Activated CD8-positive, alpha-beta memory T cell treated with anti-CD3 and anti-CD28 coated beads for 48 hours (primary cell): Measurements from ENCODE around the gene ALPG.
"Not testable (repeated sequence)": the region's sequence is repeated elsewhere in the genome, so short reads cannot be mapped to it uniquely, and the experiment has no call there.

ENCODE experiments used
- DNase-seq, 3 experiments: peaks; one replicate each; pipeline ENCODE4 v3.0.0-alpha.2; 2020; ENCODE audit warnings: low read depth in 2 of 3, low spot score in 2 of 3

ALPG gene

DNA sequence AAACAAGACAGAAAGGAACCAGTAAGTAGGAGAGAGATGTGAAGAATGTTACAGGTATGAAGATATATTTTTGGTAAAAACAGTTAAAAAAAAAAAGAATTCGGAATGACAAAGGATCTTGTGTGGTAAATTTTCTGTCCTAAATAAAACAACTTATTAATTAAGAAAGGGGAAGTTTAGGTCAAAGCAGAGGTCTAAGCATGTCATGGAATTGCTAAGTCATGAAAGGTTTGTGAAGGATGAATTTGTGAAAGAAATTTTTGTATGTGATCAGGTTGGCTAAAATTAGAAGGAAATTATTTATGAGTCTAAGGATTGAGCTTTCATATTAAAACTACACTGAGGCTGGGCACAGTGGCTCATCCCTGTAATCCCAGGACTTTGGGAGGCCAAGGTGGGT lies 11.1 kb upstream of the ALPG start:
- no peak for DNase-seq

DNA sequence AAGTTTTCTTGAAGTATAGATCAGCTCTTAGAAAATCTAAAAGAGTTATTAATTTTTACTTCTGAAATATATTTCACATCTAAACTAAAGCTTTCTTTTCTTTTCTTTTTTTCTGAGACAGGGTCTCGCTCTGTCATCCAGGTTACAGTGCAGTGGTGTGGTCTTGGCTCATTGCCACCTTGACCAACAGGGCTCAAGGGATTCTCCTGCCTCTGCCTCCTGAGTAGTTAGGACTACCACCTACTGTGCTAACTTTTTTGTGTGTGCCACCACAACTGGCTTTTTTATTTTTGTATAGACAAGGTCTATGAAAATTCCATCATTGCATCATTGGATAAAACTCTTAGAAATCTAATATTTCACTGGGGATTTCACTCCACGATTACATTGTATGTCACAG lies 10.0 kb upstream of the ALPG start:
- DNase-seq: no peak

DNA sequence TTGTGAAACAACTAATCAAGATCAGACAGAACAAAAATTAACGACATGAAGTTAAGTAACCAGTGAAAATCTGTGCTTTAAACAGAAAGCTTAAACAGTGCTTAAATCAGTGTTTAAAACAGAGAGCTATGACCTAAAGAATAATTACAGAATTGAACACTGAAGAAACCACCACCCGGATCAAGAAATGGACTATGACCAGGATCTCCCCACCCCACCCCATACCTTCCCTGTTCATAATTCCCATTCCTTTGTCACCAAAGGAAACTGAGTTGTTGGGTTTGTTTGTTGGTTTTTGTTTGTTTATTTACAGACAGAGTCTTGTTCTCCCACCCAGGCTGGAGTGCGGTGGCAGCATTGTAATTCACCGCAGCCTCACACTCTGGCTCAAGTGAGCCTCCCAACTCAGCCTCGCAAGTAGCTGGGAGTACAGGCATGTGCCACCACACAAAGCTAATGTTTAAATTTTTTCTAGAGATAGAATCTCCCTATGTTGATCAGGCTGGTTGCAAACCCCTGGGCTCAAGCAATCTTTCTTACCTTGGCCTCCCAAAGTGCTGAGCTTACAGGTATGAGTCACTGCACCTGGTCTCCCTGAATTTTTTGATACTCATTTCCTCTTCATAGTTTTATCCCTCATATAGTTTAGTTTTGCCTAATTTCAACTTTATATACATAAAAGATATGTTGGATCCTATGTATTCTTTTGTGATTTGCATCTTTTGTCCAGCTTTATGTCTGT lies 8.2 kb upstream of the ALPG start:
- DNase-seq: no peak

DNA sequence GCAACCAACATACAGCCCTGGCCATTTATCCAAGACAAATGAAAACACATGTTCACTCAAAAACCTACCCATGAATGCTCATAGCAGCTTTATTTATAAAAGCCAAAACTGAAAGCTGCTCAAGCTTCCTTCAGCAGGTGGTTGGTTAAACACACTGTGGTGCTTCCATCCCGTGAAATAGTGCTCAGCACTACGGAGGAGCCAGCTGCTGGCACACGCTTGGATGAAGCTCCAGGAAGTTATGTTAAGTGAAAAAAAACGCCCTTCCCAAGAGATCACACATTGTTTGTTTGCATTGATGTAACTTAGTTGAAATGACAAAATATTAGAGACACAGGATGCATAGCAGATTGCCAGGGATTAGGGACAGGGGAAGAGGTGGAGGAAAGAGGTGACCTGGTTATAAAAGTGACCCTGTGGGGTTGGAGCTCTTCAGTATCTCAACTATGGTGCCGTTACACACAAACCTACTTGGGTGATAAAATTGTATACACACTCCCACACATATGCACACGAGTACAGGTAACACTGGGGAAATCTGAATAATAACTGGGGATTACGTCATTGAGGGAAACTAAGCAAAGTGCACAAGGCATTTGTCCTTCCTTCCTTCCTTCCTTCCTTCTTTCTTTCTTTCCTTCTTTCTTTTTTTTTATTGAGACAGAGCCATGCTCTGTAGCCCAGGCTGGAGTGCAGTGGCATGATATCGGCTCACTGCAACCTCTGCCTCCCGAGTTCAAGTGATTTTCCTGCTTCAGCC lies 6.2 kb upstream of the ALPG start:
- DNase-seq: no peak

DNA sequence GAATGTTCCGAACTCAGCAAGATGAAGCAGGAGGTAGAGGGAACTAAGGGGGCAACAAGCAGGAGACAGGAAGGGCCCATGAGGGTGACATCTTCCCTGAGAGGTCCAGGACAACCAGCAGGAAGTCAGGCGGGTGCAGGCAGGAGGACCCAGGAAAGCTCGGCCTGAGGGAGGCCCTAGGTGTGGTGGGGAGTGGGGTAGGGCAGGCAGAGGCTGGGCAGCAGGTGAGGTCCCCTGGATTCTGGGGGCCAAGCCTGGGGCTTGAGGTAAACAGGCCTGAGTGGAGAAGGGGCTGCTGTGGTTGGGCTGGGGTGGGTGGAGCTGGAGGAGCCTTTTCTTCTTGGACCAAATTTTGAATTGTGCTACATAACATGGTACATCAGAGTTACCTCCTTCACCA lies 4.1 kb upstream of the ALPG start:
- DNase-seq: no peak

DNA sequence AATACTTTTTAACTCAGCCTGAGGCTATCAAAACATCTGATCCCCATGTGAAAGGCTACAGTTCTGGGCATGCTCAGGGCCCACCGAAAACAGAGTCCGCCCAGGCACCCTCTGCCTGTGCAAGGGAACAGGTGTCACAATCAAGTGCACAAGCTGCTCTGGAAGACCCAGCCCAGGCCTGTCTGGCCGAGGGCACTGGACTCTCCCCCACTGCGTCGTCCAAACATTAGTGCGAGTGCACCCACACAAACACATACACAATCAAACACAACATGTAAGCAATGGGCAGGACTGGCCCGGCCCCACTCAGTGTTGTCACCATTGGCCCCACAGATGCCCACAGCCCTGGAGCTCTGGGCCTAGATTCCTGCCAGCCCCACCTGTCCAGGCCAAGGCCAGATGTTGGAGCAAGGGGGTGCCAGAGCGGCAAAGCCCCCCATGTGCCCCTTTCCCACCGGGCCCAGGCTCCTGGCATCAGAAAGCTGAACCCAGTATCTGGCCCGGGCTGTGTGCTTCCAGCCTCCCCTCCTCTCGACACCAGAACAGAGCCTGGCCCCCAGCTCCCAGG lies 617 bp upstream of the ALPG start:
- no peak for DNase-seq

DNA sequence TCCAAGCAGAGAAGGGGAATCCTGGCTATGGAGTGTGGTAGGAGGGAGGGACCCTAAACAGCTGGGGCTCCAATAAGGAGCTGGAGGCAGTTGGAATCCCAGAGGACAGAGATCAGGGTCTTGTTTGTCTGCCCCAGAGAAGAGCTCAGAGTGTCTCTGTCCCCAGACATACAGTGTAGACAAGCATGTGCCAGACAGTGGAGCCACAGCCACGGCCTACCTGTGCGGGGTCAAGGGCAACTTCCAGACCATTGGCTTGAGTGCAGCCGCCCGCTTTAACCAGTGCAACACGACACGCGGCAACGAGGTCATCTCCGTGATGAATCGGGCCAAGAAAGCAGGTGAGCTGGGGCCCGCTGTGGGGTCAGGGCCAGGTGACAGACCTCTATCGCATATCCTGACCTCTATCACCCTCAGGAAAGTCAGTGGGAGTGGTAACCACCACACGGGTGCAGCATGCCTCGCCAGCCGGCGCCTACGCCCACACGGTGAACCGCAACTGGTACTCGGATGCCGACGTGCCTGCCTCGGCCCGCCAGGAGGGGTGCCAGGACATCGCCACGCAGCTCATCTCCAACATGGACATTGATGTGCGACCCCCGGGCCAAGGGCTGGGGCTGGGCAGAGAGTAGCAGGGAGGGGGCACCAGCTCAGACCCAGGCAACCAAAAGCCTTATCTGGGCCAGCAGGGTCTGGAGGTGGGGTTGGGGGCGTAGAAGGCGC lies 945 bp downstream of the ALPG start:
- not testable (repeated sequence) for DNase-seq

DNA sequence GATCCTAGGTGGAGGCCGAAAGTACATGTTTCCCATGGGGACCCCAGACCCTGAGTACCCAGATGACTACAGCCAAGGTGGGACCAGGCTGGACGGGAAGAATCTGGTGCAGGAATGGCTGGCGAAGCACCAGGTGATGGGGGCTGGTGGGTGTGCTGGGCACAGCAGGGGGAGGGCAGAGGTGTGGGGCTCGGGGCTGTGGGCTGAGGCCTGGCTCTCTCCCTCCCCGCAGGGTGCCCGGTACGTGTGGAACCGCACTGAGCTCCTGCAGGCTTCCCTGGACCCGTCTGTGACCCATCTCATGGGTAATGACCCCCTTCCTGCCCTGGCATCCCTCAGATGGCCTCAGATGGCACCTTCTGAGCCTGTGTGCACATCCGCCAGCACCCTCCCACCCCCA lies 1.6 kb downstream of the ALPG start:
- not testable (repeated sequence) for DNase-seq

DNA sequence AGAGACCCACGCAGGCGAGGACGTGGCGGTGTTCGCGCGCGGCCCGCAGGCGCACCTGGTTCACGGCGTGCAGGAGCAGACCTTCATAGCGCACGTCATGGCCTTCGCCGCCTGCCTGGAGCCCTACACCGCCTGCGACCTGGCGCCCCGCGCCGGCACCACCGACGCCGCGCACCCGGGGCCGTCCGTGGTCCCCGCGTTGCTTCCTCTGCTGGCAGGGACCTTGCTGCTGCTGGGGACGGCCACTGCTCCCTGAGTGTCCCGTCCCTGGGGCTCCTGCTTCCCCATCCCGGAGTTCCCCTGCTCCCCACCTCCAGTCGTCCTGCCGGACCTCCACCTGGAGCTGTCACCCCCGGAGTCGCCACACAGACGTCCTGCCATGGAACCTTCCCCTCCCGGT lies 3.0 kb downstream of the ALPG start:
- not testable (repeated sequence) for DNase-seq

DNA sequence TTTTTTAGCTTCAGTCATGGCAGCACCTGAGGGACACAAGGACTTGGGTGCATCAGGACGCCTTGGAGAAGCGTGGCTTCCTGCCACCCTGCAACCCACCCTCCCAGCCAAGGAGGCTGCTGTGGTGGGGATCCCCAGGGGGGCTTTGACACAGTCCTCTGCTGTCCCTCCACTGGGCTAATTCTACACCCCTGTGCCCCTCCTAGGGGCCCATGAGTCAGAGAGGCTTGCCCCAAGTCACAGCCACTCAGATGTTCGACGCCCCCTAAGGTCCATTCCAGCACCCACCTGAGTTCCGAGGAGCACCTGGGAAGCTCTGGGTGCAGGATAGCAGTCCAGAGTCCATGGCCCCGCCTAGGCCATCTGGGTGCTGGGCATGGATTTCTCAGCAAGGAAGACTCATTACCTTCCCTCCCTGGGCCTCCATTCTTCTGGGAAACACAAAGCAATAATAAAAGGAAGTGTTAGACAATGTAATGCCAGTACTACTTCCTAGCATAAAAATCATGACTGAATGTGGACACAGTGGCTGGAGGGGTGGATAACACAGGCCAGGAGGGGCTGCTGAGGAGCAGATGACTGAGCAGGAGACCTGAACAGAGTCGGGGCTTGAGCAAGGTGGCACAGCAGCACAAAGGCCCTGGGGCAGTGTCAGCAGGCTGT lies 3.7 kb downstream of the ALPG start:
- no peak for DNase-seq

DNA sequence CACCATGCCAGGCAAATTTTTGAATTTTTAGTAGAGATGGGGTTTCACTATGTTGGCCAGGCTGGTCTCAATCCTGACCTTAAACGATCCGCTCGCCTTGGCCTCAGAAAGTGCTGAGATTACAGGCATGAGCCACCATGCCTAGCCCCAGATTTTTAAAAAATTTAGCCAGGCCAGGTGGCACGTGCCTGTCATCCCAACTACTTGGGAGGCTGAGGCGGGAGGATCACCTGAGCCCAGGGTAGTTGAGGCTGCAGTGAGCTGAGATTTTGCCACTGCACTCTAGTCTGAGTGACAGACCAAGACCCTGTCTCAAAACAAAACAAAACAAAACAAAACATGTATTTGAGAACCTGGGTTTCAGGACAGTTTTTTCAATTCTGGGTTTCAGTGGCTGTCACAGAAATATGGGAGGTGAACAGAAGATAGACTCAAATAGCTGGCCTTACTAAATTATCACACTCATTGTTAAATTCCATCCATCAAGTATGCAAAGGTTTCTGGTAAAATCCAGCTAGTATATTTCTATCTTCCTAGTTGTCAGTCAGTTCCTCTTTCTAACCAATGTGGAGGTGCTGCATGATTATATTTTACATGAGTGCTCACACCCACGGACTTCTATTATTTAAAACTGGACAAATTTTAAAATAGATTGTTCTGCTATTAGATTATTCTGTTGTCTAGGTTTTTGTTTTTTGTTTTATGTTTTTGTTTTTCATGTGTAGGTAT lies 5.4 kb downstream of the ALPG start:
- DNase-seq: no peak

DNA sequence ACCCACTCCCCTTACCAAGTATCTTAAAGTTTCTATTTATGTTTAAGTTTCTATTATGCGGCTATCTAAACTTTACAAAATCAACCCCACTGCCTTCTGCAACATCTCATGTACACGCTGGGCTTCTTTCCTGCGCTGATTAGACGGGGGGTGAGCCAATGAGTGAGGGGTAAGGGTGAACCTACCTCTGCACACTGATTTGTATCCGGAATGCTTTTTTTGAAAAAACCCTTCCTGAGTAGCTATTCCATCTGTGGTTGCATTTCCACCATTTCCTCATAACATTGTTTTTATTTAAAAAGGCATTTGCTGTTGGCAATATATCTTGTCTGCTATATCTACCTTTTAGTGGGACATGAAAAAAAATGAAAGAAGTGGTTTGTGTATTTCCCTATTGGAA lies 6.3 kb downstream of the ALPG start:
- DNase-seq: no peak

DNA sequence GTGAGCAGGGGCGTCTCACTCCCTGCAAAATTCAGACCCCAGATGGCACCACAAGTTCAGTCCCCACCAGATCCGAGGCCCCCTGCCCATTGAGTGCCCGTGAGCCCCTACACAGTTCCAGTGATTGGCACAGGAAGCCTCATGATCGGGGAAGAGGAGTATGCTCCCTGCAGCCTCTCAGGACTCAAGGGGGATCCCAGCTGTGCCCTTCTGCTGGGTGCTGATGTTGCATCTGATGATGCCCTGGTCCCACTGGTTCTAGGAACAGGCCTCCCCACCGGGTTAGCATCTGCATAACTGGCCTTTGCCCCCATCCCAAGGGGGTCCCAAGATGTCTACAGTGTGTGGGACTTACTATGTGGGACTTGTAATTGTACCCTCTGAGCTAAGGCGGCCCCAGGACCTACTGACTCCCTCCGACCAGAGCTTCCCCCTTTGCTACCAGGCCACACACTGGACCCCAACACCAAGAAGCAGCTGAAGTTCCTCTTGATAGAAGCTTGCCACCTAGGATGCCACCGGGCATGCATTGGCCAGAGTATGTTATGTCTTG lies 8.6 kb downstream of the ALPG start:
- no peak for DNase-seq

DNA sequence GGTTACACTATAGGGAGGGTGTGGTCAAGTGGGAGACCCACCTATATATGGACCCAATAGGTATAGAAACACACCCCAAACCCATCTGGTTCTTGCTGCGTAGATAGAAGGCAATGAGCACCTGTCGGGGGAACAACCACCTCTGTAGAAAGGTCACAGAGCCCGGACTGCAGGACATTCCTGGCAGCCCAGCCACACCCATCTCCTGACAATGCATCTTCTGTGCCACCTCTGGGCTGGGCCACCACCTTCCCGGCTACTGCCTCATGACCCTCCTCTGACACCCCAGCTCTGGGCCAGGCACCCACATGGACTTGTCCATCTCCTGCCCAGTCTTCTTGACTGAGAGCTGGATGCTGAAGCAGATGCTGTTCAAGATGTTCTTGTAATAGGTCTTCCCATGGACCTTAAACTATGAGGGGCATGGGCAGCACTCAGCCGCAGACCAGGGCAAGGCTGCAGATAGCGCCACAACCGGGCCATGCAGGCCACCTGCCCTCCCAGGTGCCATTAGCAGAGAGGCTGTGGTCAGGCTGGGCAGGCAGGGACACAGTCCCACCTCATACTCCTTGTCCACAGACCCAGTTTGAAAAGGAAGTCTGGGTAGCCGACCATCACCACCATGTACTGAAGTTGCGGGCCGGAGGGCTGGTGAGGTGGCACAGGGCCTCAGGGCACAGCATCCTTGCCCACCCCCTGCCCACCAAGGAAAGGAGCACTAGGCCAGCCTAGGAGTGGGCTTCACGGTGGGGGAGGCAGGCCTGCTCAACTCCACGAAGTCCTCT lies 9.3 kb downstream of the ALPG start:
- DNase-seq: no peak

DNA sequence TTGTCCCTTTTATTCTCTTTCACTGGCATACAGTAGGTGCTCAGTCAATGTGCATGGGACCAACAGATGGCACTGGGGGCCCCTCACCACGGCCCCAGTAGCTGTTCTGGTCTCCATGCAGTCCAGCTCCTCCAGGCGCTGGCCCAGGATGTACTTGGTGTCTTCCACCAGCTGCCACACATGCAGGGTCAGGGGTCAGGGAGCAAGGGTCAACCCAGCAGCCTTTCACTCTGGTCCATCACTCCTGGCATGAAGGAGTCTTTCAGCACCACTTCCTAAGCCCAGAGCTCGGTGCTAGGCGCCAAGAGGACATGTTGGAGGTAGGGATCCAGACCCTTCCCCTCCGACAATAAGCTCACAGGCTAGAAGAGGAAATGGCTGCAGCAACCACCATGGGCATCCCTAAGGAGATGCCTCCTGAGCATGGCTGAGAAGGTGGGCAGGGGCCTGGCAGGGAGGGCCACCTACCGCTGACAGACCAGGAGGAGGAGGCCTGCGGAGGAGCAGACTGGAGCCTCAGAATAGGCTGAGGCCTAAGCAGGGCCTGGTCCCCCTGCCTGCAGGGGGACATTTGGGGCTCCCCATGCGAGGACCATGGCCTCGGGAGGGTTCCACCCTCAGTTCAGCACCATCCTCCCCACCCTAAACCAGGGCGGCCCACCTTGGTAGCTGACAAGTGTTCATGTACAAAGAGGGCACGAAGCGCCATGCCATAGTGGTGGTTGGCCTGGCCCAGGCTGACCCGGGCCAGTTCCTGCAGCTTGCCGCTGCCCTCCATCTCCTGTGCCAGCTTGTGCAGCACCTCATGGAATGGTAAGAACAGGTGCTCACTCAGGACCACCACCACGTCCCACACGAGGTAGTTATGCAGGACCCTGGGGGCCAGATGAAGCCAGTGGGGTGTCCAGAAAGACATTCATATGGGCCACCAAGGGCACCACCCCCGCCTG lies 10.2 kb downstream of the ALPG start:
- no peak for DNase-seq

DNA sequence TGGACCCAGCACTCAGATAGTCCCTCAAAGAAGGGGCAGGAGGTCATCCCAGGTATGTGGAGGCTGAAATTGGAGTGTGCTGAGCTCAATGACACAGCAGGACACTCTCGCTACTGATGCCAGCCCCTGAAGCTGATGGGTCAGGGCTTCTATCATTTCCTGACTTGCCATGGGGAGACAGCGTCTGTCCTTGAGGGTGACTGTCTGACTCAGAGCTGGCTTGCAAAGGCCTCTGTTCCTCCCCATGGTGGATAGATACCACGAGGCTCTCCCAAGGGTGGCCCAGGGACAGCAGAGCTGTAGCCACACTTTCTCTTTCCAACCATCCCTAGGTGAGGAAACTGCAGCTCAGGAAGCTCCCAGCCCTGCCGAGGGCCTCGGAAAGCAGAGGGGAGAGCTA lies 10.8 kb downstream of the ALPG start:
- no peak for DNase-seq

DNA sequence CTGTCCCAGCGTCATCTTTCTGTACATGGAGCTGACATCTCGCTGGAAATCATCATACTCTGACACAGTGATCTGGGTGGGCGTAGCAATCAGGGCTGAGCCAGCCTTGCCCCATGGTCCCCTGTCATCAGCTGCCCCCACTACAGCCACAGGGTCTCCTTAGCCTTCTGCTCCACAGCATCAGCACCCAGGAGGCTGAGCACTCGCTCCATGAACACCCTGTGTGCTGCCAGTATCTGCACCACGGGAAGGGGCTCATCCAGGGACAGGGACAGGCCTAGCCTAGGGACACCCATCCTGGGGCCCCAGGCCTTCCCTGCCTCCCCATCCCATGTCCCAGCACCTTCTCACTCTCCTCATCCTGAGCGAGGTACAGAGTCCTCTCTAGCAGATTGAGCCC lies 11.4 kb downstream of the ALPG start:
- DNase-seq: no peak

DNA sequence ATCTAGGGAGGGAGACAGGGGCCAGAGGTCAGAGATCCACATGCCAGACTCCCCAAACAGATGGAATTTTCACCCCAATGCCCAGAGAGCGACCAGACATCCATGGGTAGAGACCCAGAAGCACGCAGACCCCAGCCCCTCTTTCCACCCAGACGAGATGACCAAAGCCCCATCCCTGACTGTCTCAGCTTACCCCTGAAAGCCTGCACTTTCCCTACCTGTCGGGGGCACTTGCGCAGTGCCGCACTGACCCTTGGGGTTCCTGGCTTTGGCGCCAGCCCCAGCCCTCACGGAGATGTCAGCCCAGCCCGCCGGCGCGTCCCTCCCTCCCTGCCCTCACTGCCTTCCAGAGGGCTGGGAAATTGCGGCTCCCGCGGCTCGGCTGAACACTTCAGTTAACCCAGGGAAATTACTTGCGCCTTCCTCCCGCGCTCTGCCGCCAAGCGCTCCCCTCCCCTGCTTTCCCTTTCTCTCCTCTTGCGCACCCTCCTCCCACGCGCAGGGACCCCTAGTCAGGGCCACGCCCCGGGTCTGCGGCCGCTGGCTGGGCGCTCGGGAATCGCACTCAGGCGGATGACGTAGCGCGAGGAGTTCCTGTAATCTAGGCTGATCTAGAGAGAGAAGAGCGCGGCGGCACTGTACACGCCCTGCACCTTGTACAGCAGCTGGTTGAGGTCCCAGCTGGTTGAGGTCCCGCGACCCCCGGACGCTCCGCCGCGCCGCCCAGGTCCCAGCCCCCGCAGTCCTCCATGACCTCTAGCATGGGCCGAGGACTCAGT lies 12.0 kb downstream of the ALPG start:
- no peak for DNase-seq
